ENCODE measurements around the gene MYO16.

DNA sequence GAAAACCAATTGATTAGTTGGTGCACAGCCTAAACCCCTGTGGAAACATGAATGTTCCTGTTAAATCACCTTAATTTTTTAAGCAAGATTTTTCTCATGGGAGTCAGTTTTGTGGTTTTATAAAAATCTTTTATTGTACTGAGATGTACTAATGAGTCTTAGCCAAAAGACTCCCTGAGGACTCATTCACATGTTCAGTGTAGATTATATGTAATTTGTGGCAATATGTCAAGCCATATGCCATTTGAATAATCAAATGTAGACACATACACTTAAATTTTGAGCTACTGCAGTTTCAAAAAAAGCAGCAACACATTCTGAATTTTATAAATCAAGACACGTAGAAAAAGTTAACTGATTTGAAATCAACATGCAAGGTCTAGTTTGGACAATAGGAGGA is 395.2 kb downstream of the MYO16 start:
- TF ChIP-seq, protein P1, sequence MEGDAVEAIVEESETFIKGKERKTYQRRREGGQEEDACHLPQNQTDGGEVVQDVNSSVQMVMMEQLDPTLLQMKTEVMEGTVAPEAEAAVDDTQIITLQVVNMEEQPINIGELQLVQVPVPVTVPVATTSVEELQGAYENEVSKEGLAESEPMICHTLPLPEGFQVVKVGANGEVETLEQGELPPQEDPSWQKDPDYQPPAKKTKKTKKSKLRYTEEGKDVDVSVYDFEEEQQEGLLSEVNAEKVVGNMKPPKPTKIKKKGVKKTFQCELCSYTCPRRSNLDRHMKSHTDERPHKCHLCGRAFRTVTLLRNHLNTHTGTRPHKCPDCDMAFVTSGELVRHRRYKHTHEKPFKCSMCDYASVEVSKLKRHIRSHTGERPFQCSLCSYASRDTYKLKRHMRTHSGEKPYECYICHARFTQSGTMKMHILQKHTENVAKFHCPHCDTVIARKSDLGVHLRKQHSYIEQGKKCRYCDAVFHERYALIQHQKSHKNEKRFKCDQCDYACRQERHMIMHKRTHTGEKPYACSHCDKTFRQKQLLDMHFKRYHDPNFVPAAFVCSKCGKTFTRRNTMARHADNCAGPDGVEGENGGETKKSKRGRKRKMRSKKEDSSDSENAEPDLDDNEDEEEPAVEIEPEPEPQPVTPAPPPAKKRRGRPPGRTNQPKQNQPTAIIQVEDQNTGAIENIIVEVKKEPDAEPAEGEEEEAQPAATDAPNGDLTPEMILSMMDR (conservative IDR thresholded peaks at IDR 0.05; ENCODE audit: low read depth, low read length) = no peak
- no peak for TF ChIP-seq EZH2 (IDR thresholded peaks at IDR 0.05; ENCODE audit: borderline replicate concordance, low read depth, low read length, poor library complexity, severe bottlenecking)
